ENCODE data around the gene OLFM3.
A peak's percentile ranks its signal among the peaks of the same experiment; 100 is the strongest.

OLFM3 gene

GRCh38 chr1:101971304-101971703 lies 25.4 kb downstream of the OLFM3 start:
- TF ChIP-seq CTCF (conservative IDR thresholded peaks at IDR 0.05) = peak; percentile 38
- no peak for TF ChIP-seq ZFX (IDR thresholded peaks at IDR 0.05)
- H3K27ac ChIP-seq = no peak overlapping the region

- no peak for TF ChIP-seq ZFX (IDR thresholded peaks at IDR 0.05)
- TF ChIP-seq CTCF (conservative IDR thresholded peaks at IDR 0.05) = no peak
- no peak overlapping the region for H3K27ac ChIP-seq
Measured at GRCh38 chr1:101967871-101968270, 28.9 kb downstream of the OLFM3 start.

GRCh38 chr1:101965341-101965740 lies 31.4 kb downstream of the OLFM3 start:
- no peak overlapping the region for H3K27ac ChIP-seq
- no peak for TF ChIP-seq CTCF (conservative IDR thresholded peaks at IDR 0.05)
- no peak for TF ChIP-seq ZFX (IDR thresholded peaks at IDR 0.05)

- no peak for TF ChIP-seq ZFX (IDR thresholded peaks at IDR 0.05)
- no peak overlapping the region for H3K27ac ChIP-seq
Measured at GRCh38 chr1:101964708-101965107, 32.0 kb downstream of the OLFM3 start.

- no peak overlapping the region for H3K27ac ChIP-seq
- TF ChIP-seq ZFX (IDR thresholded peaks at IDR 0.05) = no peak
- no peak for TF ChIP-seq CTCF (conservative IDR thresholded peaks at IDR 0.05)
Measured at GRCh38 chr1:101960142-101960541, 36.6 kb downstream of the OLFM3 start.

- TF ChIP-seq CTCF (conservative IDR thresholded peaks at IDR 0.05) = no peak
- no peak for TF ChIP-seq ZFX (IDR thresholded peaks at IDR 0.05)
- H3K27ac ChIP-seq = no peak overlapping the region
Measured at GRCh38 chr1:101959456-101959855, 37.3 kb downstream of the OLFM3 start.

- TF ChIP-seq ZFX (IDR thresholded peaks at IDR 0.05) (no peak), CTCF (conservative IDR thresholded peaks at IDR 0.05) (no peak)
- no peak overlapping the region for H3K27ac ChIP-seq
Measured at GRCh38 chr1:101957771-101958170, 39.0 kb downstream of the OLFM3 start.

GRCh38 chr1:101953623-101954022 lies 43.1 kb downstream of the OLFM3 start:
- H3K27ac ChIP-seq = no peak overlapping the region
- no peak for TF ChIP-seq ZFX (IDR thresholded peaks at IDR 0.05)
- no peak for TF ChIP-seq CTCF (conservative IDR thresholded peaks at IDR 0.05)

Measured in C4-2B (cell line).